ENCODE data around the gene SCO2. TPM values are rescaled to one million over a fixed set of nuclear protein-coding genes. Genes with fewer than 3 reads are reported as not detected.

SCO2 gene
- total and polyA plus RNA-seq, 9 of the 15 experiments (the other 6 are each of a cell fraction or from before 2014, with no cell fraction given) = 0.34 to 4.0 (median 1.1) TPM; not detected in 3

DNA sequence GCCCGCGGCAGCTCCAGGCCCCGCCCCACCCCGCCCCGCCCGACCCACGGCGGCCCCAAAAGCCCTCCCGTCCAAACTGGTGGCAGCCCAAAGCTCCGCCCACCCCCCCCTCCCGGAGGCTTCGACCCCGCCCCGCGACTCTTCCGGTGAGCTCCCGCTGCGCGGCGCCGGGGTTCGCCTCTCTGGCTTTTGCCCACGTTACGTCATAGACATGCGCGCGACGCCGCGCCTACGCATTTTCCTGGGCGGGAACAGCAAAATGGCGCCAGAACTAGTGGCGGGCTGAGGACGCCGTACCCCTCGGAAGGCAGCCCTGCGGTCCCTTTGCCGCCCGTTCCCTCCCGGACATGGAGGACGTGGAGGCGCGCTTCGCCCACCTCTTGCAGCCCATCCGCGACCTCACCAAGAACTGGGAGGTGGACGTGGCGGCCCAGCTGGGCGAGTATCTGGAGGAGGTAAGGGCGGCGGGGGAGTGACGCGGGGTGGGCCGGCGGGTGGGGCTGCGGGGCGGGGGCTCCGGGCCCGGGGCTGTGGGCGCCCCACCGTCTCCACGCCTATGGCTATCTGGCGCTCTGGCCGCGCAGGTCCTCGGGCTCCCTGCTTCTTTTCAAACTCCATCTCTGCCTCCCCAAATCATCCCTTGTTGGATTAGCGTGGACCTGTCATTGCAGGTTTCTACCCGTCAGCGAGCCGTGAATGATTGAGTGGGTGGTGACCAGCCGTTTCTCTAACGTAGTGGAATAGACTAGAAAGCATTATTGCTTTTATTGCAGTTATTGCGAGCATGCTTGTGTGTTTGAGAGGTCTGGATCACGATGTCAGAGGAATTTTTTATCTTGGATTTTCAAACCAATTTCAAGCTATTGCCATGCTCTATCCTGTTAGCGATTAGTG lies 17.2 kb downstream of the SCO2 start, which contains the start of gene NCAPH2 (continued):
- no peak for TF ChIP-seq CHD7 (IDR thresholded peaks at IDR 0.05; ENCODE audit: low read depth, low read length)
- TF ChIP-seq NR1H2 (CRISPR knock-in tag; IDR thresholded peaks at IDR 0.05) = no peak
- no peak for TF ChIP-seq RBM22 (IDR thresholded peaks at IDR 0.05; ENCODE audit: low read depth, low read length, poor library complexity, severe bottlenecking)
- TF ChIP-seq, protein P1, sequence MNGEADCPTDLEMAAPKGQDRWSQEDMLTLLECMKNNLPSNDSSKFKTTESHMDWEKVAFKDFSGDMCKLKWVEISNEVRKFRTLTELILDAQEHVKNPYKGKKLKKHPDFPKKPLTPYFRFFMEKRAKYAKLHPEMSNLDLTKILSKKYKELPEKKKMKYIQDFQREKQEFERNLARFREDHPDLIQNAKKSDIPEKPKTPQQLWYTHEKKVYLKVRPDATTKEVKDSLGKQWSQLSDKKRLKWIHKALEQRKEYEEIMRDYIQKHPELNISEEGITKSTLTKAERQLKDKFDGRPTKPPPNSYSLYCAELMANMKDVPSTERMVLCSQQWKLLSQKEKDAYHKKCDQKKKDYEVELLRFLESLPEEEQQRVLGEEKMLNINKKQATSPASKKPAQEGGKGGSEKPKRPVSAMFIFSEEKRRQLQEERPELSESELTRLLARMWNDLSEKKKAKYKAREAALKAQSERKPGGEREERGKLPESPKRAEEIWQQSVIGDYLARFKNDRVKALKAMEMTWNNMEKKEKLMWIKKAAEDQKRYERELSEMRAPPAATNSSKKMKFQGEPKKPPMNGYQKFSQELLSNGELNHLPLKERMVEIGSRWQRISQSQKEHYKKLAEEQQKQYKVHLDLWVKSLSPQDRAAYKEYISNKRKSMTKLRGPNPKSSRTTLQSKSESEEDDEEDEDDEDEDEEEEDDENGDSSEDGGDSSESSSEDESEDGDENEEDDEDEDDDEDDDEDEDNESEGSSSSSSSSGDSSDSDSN (IDR thresholded peaks at IDR 0.05; ENCODE audit: borderline replicate concordance in 1 of 2, low read depth in 2 of 2, low read length in 2 of 2) = no peak
- no peak for TF ChIP-seq XRCC5 (IDR thresholded peaks at IDR 0.05; ENCODE audit: low read depth, low read length)
